Fibroblast of the aortic adventitia (primary cell): ENCODE measurements around the gene CABP1. TPM values are rescaled to one million over a fixed set of nuclear protein-coding genes. Genes with fewer than 3 reads are reported as not detected.

Experiments used
- DNase-seq: peaks from one replicate; pipeline ENCODE4 v3.0.0-alpha.2; 2010; ENCODE audit warnings: low read depth
- H3K4me3 ChIP-seq: 2 replicates; pipeline ENCODE4 v1.5.1; 2011; ENCODE audit warnings: low read depth, mild to moderate bottlenecking, control low read depth, low read length, moderate library complexity
- CTCF ChIP-seq: IDR thresholded peaks from 2 replicates; pipeline ENCODE4 v1.5.1; 2011; ENCODE audit warnings: mild to moderate bottlenecking, low read length, control low read depth, inconsistent platforms; ENCODE audit not compliant: insufficient read depth
- total RNA-seq: library from RNA; depleted of rRNA; stranded (reverse); fragments of >200 nt; gene quantifications from 2 replicates; pipeline ENCODE4 v1.2.3, GENCODE V29; 2012; ENCODE audit warnings: low replicate concordance

The CABP1 gene
- total RNA-seq, 1 donor, result 0.54 TPM

- no peak overlapping the region for H3K4me3 ChIP-seq
- DNase-seq, result no peak
- no peak for TF ChIP-seq CTCF
Measured at GRCh38 chr12:120625557-120626419, 14.6 kb upstream of the CABP1 start.

- peak; percentile 16 for TF ChIP-seq CTCF
- H3K4me3 ChIP-seq, result no peak overlapping the region
- DNase-seq, result no peak
Measured at GRCh38 chr12:120628919-120629318, 11.5 kb upstream of the CABP1 start.

DNA sequence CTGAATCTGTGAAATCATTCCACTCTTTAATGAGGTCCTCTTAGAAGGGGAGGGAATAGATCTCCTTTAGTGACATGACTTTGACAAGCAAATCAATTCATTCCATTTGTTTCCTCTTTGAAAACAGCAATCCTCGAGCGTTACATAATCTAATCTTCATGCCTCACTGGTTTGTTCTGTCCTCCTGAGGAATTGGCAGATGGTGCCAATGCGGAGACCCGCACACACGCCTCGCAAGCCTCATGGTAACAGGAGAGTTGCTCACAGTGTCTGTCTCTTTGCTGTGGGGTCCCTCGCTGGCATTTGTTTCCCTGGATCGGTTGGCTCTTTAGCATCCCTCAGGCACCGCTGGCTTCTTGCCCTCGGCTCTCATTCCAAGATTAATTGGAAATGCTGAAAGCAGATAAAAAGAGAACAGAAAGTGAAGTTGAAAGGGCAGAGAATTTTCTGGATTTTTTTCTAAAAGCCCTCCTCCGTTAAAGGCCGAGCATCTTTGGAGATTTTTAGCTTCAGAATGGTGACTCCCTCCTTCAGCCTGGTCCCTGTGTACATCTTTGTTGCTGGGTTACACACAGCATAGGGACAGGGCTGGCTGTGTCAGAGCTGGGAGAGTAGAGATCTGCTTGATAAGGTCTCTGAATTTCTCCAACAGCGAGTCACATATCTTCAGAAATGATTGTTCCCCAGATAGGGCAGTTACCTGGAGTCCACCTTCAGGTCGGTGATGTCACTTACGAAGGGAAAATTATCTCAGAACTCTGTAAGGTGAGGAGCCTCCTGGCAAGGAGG is 10.1 kb upstream of the CABP1 start:
- H3K4me3 ChIP-seq, result no peak overlapping the region
- no peak for DNase-seq
- TF ChIP-seq CTCF, result no peak

DNA sequence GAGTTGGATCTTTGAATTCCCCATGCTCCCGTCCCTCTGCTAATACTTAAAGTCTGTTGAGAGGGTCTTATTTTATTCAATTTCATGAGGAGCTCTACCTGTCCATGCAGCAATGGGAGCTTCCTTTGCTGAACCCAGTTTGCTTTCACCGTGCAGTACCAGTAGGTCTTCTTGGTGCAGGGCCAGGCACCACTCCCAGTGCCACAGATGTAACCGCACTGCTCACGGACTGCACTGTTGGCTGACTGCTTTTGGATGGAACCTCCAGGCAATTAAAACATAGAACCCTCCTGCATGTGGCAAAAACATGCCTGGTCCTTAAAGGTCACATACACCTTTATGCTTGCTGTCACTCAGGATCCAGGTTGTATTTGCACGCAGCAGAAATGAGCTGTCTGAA is 9.3 kb upstream of the CABP1 start:
- no peak overlapping the region for H3K4me3 ChIP-seq
- DNase-seq, result no peak
- no peak for TF ChIP-seq CTCF

DNA sequence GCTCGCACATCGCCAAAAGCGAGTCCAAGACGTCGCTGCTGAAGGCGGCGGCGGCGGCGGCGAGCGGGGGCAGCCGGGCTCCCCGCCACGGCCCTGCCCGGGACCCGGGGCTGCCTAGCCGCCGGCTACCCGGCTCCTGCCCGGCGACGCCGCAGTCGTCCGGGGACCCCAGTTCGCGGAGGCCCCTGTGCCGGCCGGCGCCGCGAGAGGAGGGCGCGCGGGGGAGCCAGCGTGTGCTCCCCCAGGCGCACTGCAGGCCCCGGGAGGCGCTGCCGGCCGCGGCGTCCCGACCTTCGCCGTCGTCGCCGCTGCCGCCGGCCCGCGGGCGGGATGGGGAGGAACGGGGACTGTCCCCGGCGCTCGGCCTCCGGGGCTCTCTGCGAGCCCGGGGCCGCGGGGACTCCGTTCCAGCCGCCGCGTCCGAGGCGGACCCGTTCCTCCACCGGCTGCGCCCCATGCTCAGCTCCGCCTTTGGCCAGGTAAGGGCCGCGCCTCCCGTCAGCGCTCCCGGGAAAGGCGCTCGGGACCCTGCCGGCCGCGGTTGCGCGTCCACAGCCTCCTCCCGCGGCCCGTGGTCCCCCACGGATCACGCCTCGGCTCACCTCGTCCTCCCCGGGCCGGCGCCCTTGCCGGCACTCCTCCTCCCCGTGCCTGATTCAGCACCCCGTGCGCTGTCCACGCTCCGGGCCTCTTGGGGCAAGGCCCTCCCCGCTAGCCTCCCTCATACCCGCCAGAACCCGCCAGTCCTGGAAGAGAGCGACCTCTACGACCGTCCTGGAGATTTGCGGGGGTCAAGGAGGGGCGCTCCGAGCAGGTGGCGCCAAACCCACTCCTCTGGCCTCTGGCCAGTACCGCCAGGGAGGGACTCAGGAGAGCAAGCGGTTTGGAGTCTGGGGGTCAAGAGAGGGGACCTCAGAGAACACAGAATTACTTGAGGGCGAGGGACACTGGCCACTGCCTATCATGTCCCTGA is 721 bp downstream of the CABP1 start:
- DNase-seq, result peak; percentile 36
- H3K4me3 ChIP-seq, result peak overlapping the region; percentile 28
- TF ChIP-seq CTCF, result no peak

- H3K4me3 ChIP-seq, result no peak overlapping the region
- DNase-seq, result no peak
- no peak for TF ChIP-seq CTCF
Measured at GRCh38 chr12:120642121-120642520, 1.7 kb downstream of the CABP1 start.
